Fibroblast of the conjunctiva (primary cell): ENCODE results near the gene NSUN6.

Experiments
- DNase-seq: peaks from one replicate; pipeline ENCODE4 v3.0.0-alpha.2; 2010; ENCODE audit warnings: low read depth

The NSUN6 gene, protein sequence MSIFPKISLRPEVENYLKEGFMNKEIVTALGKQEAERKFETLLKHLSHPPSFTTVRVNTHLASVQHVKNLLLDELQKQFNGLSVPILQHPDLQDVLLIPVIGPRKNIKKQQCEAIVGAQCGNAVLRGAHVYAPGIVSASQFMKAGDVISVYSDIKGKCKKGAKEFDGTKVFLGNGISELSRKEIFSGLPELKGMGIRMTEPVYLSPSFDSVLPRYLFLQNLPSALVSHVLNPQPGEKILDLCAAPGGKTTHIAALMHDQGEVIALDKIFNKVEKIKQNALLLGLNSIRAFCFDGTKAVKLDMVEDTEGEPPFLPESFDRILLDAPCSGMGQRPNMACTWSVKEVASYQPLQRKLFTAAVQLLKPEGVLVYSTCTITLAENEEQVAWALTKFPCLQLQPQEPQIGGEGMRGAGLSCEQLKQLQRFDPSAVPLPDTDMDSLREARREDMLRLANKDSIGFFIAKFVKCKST

GRCh38 chr10:18651324-18652007 lies at the start of gene NSUN6:
TSS of gene NSUN6 (minus strand) at chr10:18651587. CDS start at chr10:18651203, 384 bp downstream.
- DNase-seq: peak; percentile 57

GRCh38 chr10:18699849-18700840 lies 48.8 kb upstream of the NSUN6 start:
- DNase-seq: no peak

- no peak for DNase-seq
Measured at GRCh38 chr10:18690541-18690940, 39.2 kb upstream of the NSUN6 start.

DNA sequence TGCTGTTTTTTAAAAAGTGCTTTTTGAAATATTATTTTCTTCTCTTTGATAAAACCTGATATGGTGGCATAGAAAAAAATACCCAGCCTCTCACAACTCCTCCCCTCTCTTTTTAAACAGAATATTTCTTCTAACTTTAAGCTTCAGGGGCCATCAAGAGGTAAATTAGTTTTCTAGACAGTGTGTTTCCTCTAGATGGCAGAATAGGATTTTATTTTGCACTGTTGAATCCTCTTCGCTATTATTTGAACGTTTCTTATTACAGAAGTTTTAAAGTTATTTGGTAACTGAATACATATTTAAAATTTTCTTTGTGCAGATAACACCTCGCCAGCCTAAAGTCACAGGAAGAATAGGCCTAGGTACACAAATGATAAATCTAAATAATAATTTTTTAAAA lies 38.1 kb upstream of the NSUN6 start:
- peak; percentile 18 for DNase-seq

GRCh38 chr10:18687706-18688105 lies 36.3 kb upstream of the NSUN6 start:
- no peak for DNase-seq

DNA sequence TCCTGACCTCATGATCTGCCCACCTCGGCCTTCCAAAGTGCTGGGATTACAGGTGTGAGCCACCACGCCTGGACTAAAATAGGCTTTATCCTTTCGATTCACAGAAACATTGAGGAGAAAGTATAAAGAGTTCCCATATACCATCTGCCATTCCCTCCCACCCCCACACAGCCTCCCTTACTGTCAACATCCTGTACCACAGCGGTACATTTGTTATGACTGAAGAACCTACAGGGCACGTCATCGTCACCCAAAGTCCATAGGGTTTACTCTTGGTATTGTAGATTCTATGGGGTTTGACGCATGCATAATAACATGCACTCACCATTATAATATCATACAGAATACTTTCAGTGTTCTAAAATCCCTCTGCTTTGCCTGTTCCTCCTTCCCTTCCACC lies 35.8 kb upstream of the NSUN6 start:
- DNase-seq: no peak

GRCh38 chr10:18685555-18685954 lies 34.2 kb upstream of the NSUN6 start:
- no peak for DNase-seq

- DNase-seq: no peak
Measured at GRCh38 chr10:18684953-18685352, 33.6 kb upstream of the NSUN6 start.

GRCh38 chr10:18684416-18684815 lies 33.0 kb upstream of the NSUN6 start:
- DNase-seq: no peak

DNA sequence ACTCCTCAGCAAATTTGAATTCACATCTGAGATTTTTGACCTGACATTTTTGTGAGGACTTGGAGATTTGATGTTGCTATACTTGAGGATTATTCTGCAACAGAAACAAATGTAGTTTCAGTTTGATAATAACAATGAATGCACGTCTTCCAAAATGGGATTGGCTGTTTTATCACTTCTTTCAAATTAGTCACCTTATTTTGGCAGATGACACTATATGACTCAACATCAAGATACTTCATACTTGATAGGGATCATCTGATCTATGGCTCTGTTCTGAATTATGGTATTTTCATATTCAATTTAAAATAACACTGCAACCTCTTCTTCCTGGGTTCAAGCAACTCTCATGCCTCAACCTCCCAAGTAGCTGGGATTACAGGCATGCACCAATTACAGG lies 32.0 kb upstream of the NSUN6 start:
- peak; percentile 42 for DNase-seq

- DNase-seq: no peak
Measured at GRCh38 chr10:18681971-18682411, 30.6 kb upstream of the NSUN6 start.

DNA sequence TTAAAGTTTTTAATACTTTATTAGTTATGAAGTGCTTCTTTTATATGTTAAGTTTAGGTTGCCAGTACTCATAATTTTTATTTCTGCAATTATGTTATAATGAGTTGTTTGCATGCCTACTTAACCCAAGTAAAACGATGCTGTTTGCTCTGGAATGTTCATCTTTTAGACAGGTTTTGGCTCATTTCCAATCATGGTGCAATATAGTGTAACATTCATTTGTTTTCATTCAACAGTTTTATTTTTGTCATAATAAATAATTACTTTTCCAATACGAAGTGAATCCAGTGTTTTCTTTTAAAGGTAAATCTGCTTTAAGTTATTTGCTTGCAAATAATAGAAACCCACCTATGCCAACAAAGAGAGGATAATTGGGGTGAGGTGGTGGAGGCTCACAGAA lies 30.0 kb upstream of the NSUN6 start:
- peak; percentile 60 for DNase-seq

DNA sequence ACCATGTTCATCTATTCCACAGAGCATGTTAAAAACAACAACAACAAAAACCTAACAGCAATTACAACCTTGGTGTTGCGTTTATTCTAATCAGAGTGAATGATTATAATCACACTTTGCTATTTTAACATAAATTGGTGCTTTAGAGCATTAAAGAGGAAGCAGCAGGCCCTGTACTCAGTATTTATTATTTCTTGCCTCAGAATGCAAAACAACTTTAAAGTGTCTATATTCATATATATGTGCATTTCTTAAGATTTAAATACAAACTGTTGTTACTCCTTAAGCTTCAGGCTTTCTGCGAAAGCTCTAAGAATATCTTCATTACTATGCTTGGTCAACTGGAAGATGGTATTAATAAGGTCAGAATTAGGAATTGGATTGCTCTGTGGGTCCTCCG lies 29.4 kb upstream of the NSUN6 start:
- no peak for DNase-seq

DNA sequence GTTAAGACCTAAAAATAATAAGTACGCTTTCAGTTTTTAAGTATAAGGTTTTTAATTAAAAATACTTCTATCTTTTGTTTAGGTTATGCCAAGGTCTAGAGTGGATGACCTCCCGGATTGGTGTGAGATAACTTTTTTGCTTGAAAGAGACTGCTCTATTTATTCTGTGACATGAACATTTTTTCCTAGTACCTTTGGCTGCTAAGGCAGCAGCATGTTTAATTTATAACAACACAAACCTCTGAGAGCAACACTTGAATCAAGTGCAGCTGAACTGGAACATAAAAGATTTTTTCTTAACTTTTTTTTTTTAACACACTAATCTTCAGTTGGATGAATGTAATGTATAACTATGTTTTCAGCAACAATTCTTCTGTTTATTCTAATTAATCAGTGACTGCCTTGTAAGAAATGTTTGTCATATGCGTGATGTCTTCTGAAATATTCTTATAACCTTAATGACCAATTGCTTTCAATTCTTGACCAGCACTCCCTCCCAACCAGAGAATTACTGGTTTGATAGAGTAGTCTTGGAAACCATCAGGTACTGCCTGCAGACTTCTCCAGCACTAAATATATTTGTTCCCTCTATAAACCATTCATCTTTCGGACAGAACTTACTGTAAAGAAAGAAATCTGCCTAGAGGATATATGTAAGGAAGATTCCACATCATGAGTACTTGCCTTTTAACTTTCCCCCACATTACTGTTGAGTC lies 23.9 kb upstream of the NSUN6 start:
- no peak for DNase-seq

GRCh38 chr10:18668026-18668425 lies 16.6 kb upstream of the NSUN6 start:
- DNase-seq: no peak

GRCh38 chr10:18666810-18667209 lies 15.4 kb upstream of the NSUN6 start:
- peak; percentile 51 for DNase-seq

DNA sequence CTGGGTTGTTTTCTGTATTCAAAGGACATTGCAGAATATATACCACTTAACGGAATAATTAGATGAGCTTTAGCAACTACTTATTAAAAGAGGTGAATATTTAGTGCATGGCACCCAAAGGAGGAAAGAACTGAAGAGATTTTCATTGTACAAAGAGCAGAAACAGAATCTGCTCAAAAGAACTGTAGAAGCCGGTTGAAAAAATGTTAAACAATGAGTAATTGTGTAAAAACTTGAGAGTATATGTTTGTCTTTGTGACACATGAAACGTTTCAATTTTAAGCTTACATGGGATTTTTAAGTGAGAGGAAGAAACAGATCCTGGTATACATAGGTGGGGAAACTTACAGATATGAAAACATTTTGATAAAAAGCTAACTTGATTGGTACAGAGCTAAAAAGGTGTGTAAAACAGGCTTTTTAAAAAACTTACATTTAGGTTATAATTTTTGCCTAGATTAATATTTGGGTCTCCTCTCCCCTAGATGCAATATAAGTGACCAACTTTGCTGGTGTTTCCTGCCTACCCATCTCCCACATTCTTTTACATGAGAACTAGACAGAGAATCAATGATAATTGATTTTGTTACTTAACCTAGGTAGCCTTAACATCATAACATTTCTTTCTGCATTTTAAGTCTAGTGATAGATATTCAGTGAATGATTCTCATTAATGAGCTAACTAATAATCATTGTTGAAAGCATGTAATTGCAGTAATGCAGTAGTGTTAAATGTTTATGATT lies 14.6 kb upstream of the NSUN6 start:
- no peak for DNase-seq

DNA sequence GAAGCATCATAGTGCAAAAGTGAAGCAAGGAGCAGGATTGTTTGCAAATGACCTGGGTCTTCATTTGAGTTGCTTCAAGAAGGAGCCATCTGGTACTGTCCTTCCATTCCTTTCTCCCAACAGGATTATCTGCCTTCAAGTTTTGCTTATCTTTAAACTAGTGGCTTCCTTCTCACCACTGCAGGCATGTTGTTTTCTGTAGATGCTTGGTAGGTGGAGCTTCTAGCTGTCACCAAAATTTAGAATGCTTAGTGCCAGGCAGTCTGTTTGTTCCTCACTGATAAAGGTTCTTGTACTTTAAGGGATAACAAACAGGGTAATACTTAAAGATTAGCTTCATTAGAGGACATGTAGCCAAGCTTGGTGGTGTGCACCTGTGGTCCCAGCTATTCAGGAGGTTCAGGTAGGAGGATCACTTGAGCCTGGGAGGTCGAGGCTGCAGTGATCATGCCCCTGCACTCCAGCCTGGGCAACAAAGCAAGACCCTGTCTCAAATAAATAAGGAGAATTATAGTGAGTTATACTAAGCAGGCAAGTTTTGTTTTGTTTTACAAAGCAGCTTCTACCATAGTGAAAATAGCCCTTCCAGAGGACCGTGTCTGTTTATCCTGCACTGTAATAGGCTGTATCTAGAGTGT lies 13.6 kb upstream of the NSUN6 start:
- no peak for DNase-seq

DNA sequence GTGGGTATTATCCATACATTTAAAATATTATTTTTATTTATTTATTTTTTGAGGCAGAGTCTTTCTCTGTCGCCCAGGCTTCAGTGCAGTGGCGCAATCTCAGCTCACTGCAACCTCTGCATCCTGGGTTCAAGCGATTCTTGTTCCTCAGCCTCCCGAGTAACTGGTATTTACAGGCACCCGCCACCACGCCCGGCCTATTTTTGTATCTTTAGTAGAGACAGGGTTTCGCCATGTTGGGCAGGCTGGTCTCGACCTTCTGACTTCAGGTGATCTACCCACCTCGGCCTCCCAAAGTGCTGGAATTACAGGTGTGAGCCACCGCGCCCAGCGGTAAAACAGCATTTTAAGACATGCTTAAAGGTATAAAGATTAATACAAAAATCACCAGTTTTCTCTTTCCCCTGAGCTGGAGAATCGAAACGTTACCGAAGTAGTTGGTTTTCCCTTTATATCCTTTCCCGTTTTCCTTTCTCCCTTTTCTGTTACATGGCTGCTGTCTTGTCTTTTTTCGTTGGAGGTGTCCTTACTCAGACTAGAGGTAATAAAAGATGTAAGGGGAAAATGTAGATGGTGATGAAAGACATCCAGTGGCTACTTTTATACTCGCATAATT lies 9.5 kb upstream of the NSUN6 start:
- DNase-seq: no peak
